Measurements from ENCODE around the gene CD74.

Gene CD74

DNA sequence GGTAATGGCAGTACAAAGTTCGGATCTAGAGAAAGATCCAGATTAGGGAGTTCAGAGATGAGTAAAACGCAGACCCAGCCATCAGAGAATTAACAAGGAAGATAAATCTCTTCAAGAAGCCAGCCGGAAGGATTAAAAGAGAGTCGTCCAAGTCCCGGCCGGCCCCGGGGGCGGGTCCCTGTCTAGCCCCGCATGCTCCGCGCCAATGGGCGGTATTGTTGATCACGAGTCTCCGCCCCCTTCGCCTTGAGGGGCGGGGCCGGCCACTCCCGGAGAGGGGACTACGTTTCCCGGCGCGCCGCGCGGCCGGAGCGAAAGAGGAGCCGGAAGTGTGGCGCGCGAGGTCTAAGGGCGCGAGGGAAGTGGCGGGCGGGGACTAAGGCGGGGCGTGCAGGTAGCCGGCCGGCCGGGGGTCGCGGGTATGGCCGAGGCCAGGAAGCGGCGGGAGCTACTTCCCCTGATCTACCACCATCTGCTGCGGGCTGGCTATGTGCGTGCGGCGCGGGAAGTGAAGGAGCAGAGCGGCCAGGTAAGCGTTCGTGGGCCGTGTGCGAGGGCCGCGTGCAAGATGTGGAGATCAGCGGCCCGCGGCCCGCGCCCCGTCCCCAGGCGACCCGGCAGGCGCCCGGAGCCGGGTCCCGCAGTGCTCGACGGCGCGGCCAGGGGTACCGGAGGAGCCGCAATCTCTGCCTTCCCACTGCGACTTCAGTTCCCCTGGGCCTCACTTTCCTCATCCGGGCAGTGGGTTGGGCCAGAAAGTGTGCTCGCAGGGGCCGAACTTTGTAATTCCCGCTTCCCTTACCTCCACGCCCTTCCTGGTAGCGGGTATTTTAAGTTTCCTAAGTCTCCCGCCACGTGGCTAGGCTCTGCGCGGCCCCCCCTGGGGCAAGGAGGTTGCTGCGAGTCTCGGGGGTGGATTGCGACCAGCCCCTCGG lies 55.1 kb downstream of the CD74 start, which contains the start of gene TCOF1:
Gene TCOF1, plus strand, starts transcription at position 372 of the 935 bp plus-strand sequence. Its CDS starts 50 bp downstream, at position 422.
- DNase-seq, result peak; percentile 97

DNA sequence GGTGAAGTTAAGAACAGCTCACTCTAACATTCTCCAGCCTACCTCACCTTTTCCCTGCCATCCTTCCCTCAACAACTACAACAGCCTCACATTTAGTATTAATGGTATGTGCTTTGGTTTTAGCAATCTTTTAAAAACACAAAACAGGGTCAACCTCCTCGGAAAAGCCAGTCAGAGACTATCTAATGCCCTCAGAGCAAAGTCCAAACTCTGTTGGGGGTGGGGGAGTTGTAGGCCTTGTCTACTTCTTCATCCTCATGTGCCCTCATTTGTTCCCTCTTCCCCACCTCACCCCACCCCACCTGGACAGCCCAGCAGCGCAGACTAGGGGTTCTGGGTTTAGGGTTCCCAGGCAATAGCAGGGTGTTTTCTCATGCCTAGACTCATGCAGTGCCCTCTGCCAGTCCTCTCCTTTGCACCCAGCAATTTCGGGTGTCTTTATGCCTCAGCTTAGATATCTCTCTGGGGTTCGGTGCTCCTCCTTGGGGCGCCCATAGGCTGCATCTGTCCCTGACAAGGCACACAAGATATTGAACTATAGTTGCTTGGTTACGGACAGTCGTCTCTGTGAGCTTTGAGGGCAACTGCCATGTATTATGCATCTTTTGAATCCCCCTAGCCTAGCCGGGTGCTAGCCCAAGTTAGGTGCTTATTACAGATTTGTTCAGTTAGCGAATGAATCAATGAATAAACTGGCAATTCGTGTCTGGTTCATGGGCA lies 56.0 kb downstream of the CD74 start:
- DNase-seq, result no peak

DNA sequence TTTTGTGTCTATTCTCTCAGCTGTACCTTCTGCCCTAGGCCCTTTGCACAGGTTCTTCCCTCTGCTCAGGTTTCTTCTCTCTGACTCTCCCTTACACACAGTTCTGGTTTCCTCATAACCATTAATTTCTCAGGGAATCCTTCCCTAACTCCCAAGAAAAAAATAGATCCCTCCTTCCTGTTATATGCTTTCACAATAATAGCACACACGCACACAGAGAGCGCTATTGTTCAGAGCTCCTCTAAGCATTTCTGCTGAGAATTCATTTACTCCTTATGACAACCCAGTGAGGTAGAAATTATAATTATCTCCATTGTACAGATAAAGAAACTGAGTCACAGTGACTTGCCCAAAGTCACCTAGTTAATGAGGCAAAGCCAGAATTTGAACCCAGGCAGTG lies 56.9 kb downstream of the CD74 start:
- DNase-seq, result no peak

DNA sequence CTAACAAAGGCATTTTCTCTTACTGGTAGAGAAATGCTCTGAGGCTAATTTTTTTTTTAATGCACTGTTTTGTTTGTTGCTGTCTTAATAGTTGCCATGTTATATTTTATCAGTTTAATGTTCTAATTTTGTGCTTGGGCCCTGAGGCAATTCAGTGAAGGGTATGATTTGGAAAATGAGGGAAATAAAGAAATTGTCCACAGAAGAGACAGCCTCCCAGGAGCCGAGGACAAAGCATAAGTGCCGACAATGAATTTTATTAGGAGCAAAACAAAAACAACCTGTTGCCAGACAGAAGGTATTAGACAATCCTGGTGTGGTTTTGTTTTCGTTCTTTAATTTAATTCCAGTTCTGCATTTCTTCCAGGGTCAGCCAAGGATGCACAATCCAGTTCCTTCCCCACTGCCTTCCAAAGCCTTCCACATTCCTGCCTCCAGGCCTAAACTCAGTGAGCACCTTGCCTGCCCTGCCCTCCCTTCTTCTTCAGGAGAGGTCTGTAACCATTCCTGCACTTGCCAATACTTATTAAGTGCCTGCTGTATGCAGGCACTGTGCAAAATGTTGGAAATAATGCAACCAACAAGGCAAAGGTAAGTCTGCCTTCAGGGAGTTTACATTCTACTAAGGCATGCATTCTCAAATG lies 59.6 kb downstream of the CD74 start:
- DNase-seq, result no peak

DNA sequence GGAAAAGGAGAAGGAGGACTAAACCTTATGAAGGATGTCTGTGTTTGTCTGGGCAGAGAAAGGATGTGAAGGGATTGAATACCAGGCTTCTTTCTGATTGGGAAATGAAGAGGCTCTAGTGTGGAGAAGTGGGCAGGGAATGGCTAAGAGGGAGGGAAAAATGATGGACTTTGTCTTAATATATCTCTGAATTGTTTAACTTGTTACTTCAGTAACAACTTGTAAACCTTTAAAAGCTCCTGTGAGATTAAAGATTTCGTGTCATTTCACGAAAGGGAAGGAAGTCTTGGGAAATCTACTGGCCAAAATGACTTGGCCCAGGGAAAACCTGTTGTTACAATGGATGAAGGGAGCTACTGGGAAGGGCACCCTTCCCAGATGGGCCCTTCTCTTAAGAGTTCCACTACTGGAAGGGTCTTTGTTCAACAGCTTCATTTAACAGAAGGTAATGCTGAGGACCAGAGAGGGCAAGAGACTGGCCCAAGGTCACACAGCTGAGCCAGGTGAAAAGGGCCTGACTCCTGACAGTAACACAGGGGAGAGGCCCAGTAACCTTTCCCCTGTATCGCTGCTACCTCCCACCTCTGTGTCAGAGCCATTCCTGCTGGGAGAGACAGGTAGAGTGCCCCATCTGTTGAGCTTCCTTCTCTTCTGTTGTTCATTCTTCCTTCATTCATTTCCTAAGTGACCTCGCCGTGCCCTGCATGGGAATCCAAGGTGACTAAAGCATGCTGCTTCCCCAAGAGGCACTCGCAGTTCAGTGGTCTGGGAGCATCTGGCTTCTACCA lies 60.3 kb downstream of the CD74 start:
- DNase-seq, result no peak
